ENCODE results near the gene CYBC1.
"Not testable (repeated sequence)": the region's sequence is repeated elsewhere in the genome, so short reads cannot be mapped to it uniquely, and the experiment has no call there.

CYBC1 gene

GRCh38 chr17:82435103-82435502 lies 15.4 kb downstream of the CYBC1 start:
- DNase-seq (ENCODE audit: low read depth) = no peak

- DNase-seq (ENCODE audit: low read depth) = no peak
Measured at GRCh38 chr17:82434216-82434565, 16.4 kb downstream of the CYBC1 start.

- DNase-seq (ENCODE audit: low read depth) = no peak
Measured at GRCh38 chr17:82433560-82434215, 16.9 kb downstream of the CYBC1 start.

- DNase-seq (ENCODE audit: low read depth) = no peak
Measured at GRCh38 chr17:82432017-82432416, 18.5 kb downstream of the CYBC1 start.

- no peak for DNase-seq (ENCODE audit: low read depth)
Measured at GRCh38 chr17:82429824-82430223, 20.7 kb downstream of the CYBC1 start.

GRCh38 chr17:82428546-82428945 lies 22.0 kb downstream of the CYBC1 start:
- no peak for DNase-seq (ENCODE audit: low read depth)

- DNase-seq (ENCODE audit: low read depth) = no peak
Measured at GRCh38 chr17:82424863-82425159, 25.7 kb downstream of the CYBC1 start.

- DNase-seq (ENCODE audit: low read depth) = peak; percentile 27
Measured at GRCh38 chr17:82424001-82424862, 26.3 kb downstream of the CYBC1 start.

- DNase-seq (ENCODE audit: low read depth) = no peak
Measured at GRCh38 chr17:82419540-82419939, 31.0 kb downstream of the CYBC1 start.

GRCh38 chr17:82418001-82418986 lies 32.3 kb downstream of the CYBC1 start, which contains the start of the genes HEXD and OGFOD3:
Gene HEXD (plus strand): TSS chr17:82418347. CDS start chr17:82419800, 1,453 bp downstream.
Gene OGFOD3 (minus strand): TSS chr17:82418586. CDS start chr17:82418485, 101 bp downstream.
- DNase-seq (ENCODE audit: low read depth) = peak; percentile 81

- no peak for DNase-seq (ENCODE audit: low read depth)
Measured at GRCh38 chr17:82416771-82417170, 33.8 kb downstream of the CYBC1 start.

- DNase-seq (ENCODE audit: low read depth) = no peak
Measured at GRCh38 chr17:82416264-82416663, 34.3 kb downstream of the CYBC1 start.

GRCh38 chr17:82415786-82416185 lies 34.8 kb downstream of the CYBC1 start:
- DNase-seq (ENCODE audit: low read depth) = no peak

GRCh38 chr17:82415336-82415735 lies 35.2 kb downstream of the CYBC1 start:
- no peak for DNase-seq (ENCODE audit: low read depth)

- DNase-seq (ENCODE audit: low read depth) = peak; percentile 52
Measured at GRCh38 chr17:82414548-82415281, 35.8 kb downstream of the CYBC1 start.

GRCh38 chr17:82412535-82413520 lies 37.7 kb downstream of the CYBC1 start:
- no peak for DNase-seq (ENCODE audit: low read depth)

- not testable (repeated sequence) for DNase-seq (ENCODE audit: low read depth)
Measured at GRCh38 chr17:82412081-82412480, 38.5 kb downstream of the CYBC1 start.

- no peak for DNase-seq (ENCODE audit: low read depth)
Measured at GRCh38 chr17:82411396-82412053, 39.0 kb downstream of the CYBC1 start.

- no peak for DNase-seq (ENCODE audit: low read depth)
Measured at GRCh38 chr17:82410014-82410716, 40.4 kb downstream of the CYBC1 start.
